ENCODE data around the gene MITF. TPM values are rescaled to one million over a fixed set of nuclear protein-coding genes. Genes with fewer than 3 reads are reported as not detected.

MITF gene
- total RNA-seq, 1 donor from 2014 or later: 0.25 TPM

- H3K27ac Mint-ChIP-seq (ENCODE audit: unreplicated experiment): no peak overlapping the region
- no peaks in the 10 kb centered on the region for H3K4me1 Mint-ChIP-seq (ENCODE audit: low read depth, unreplicated experiment)
Measured at GRCh38 chr3:69951616-69952015, 212.4 kb downstream of the MITF start.

DNA sequence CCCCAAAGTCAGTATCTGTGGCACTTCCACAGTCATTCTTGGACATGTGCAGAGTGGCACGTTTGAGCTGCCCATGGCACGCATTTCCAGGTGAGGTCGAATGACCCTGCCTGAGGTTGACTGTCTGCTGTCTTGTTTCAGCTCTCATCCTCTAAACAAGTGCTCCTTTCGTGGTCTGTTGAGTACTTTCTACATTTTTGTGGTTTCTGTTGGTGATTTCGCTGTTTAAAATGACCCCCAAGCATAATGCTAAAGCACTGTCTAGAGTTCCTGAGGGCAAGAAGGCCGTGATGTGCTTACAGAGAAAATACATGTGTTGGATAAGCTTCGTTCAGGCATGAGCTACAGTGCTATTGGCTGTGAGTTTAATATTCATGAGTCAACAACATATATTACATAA lies 220.3 kb downstream of the MITF start:
- Mint-ChIP-seq H3K27me3 (ENCODE audit: unreplicated experiment) (no peaks in the 10 kb centered on the region), H3K4me3 (ENCODE audit: unreplicated experiment) (no peak overlapping the region), H3K27ac (ENCODE audit: unreplicated experiment) (no peak overlapping the region), H3K4me1 (ENCODE audit: low read depth, unreplicated experiment) (no peaks in the 10 kb centered on the region), H3K36me3 (ENCODE audit: unreplicated experiment) (no peaks in the 10 kb centered on the region), H3K9me3 (ENCODE audit: unreplicated experiment) (no peaks in the 10 kb centered on the region)
- DNase-seq: no peak
- TF ChIP-seq, protein P1, sequence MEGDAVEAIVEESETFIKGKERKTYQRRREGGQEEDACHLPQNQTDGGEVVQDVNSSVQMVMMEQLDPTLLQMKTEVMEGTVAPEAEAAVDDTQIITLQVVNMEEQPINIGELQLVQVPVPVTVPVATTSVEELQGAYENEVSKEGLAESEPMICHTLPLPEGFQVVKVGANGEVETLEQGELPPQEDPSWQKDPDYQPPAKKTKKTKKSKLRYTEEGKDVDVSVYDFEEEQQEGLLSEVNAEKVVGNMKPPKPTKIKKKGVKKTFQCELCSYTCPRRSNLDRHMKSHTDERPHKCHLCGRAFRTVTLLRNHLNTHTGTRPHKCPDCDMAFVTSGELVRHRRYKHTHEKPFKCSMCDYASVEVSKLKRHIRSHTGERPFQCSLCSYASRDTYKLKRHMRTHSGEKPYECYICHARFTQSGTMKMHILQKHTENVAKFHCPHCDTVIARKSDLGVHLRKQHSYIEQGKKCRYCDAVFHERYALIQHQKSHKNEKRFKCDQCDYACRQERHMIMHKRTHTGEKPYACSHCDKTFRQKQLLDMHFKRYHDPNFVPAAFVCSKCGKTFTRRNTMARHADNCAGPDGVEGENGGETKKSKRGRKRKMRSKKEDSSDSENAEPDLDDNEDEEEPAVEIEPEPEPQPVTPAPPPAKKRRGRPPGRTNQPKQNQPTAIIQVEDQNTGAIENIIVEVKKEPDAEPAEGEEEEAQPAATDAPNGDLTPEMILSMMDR (IDR thresholded peaks at IDR 0.05; ENCODE audit: partially characterized antibody, unreplicated experiment): no peak

More at GRCh38 chr3:69951616-69952015, 212.4 kb downstream of the MITF start:
- H3K27me3 Mint-ChIP-seq (ENCODE audit: unreplicated experiment): peaks cover 2% of the 10 kb centered on the region
- no peaks in the 10 kb centered on the region for H3K36me3 Mint-ChIP-seq (ENCODE audit: unreplicated experiment)
- no peak for DNase-seq
- TF ChIP-seq, protein P1 (IDR thresholded peaks at IDR 0.05; ENCODE audit: partially characterized antibody, unreplicated experiment): no peak
- H3K4me3 Mint-ChIP-seq (ENCODE audit: unreplicated experiment): no peak overlapping the region
- no peaks in the 10 kb centered on the region for H3K9me3 Mint-ChIP-seq (ENCODE audit: unreplicated experiment)

DNA sequence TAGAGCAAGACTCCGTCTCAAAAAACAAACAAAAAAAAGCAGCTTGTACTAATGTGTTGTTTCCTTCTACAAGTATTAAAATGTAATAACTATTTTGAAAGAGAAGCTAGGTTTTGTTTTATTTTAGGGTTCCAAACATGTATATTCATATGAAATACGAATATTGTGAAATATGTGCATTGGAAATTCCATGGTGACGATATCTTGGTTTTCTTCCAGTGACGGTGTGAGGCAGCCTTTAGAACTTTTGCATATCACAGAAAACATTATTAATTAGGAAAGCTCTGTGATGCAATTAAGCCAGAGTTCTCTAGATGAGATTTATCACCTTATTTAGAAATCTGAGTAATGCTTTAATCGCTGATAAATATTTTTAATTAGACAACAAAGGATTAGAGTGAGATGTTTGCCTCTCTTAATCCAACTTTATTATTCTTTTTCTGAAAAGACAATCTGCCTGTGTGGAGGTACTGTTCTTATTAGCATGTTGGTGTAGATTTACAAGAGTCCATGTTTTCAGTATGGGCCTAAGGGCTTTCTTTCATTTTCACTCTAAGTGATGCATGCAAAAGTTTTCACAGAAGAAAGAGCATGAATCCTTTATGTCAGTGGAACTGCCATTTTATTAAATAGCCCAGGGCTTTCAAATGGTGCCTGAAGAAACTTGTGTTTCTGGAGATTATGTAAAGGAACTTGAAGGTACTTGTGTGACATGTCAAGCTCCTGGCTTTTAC lies 222.6 kb downstream of the MITF start:
- TF ChIP-seq, protein P1 (IDR thresholded peaks at IDR 0.05; ENCODE audit: partially characterized antibody, unreplicated experiment): no peak
- no peaks in the 10 kb centered on the region for H3K27me3 Mint-ChIP-seq (ENCODE audit: unreplicated experiment)
- no peak for DNase-seq
- H3K36me3 Mint-ChIP-seq (ENCODE audit: unreplicated experiment): no peaks in the 10 kb centered on the region
- H3K4me3 Mint-ChIP-seq (ENCODE audit: unreplicated experiment): no peak overlapping the region
- peaks cover under 1% of the 10 kb centered on the region for H3K9me3 Mint-ChIP-seq (ENCODE audit: unreplicated experiment)
- no peaks in the 10 kb centered on the region for H3K4me1 Mint-ChIP-seq (ENCODE audit: low read depth, unreplicated experiment)
- no peak overlapping the region for H3K27ac Mint-ChIP-seq (ENCODE audit: unreplicated experiment)

DNA sequence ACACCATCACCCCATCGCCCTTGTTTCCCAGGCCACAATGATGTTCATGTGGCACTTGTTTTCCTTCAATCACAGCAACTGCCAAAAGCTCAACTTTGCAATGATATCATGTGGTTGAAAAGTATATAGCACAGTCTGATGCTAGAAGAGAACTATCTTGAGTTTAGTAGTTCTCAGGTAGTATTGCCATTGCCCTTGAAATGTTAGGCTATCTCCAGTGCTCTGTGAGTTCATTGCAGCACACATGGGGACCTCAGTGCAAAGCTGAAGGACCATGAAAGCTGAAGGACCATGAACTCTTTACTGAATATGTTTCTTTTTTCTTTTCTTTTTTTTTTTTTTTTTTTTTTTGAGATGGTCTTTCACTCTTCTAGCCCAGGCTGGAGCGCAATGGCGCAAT lies 224.4 kb downstream of the MITF start:
- no peaks in the 10 kb centered on the region for H3K36me3 Mint-ChIP-seq (ENCODE audit: unreplicated experiment)
- DNase-seq: no peak
- H3K4me1 Mint-ChIP-seq (ENCODE audit: low read depth, unreplicated experiment): no peaks in the 10 kb centered on the region
- TF ChIP-seq, protein P1 (IDR thresholded peaks at IDR 0.05; ENCODE audit: partially characterized antibody, unreplicated experiment): no peak
- H3K4me3 Mint-ChIP-seq (ENCODE audit: unreplicated experiment): no peak overlapping the region
- no peaks in the 10 kb centered on the region for H3K27me3 Mint-ChIP-seq (ENCODE audit: unreplicated experiment)
- H3K27ac Mint-ChIP-seq (ENCODE audit: unreplicated experiment): no peak overlapping the region
- H3K9me3 Mint-ChIP-seq (ENCODE audit: unreplicated experiment): peaks cover 1% of the 10 kb centered on the region

DNA sequence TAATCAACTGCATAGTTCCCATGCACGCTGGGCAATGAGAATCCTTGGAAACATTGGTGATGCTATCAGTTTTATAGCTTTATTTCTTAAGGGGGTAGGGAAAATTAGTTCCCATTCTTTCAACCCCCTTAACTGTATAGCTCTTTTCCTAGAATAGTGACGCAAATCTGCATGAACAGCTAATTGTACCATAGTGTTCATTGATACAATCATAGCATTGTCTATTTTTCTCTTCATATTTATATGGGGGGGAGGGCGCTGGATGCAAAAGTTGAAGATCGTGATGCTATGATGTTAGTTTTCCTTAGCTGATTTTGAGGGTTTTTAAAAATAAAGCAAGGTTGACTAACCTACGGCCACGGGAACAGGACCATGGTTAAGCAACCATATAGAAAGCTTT lies 227.9 kb downstream of the MITF start:
- Mint-ChIP-seq H3K27me3 (ENCODE audit: unreplicated experiment) (no peaks in the 10 kb centered on the region), H3K9me3 (ENCODE audit: unreplicated experiment) (peaks cover 1% of the 10 kb centered on the region), H3K4me3 (ENCODE audit: unreplicated experiment) (no peak overlapping the region), H3K27ac (ENCODE audit: unreplicated experiment) (no peak overlapping the region), H3K4me1 (ENCODE audit: low read depth, unreplicated experiment) (no peaks in the 10 kb centered on the region), H3K36me3 (ENCODE audit: unreplicated experiment) (no peaks in the 10 kb centered on the region)
- DNase-seq: no peak
- TF ChIP-seq, protein P1 (IDR thresholded peaks at IDR 0.05; ENCODE audit: partially characterized antibody, unreplicated experiment): no peak
